GM12875 (cell line): ENCODE measurements around the gene A4GALT.
"Not testable (repeated sequence)": the region's sequence is repeated elsewhere in the genome, so short reads cannot be mapped to it uniquely, and the experiment has no call there.

Source experiments
- H3K4me3 ChIP-seq: one replicate; pipeline ENCODE4 v1.5.1; 2011; ENCODE audit warnings: low read depth, low read length, control low read depth
- CTCF ChIP-seq: IDR thresholded peaks from 2 replicates; pipeline ENCODE4 v1.5.1; 2011; ENCODE audit warnings: low read depth, mild to moderate bottlenecking, control low read depth, inconsistent platforms, low read length, moderate library complexity, borderline replicate concordance; ENCODE audit not compliant: insufficient read depth

A4GALT gene

DNA sequence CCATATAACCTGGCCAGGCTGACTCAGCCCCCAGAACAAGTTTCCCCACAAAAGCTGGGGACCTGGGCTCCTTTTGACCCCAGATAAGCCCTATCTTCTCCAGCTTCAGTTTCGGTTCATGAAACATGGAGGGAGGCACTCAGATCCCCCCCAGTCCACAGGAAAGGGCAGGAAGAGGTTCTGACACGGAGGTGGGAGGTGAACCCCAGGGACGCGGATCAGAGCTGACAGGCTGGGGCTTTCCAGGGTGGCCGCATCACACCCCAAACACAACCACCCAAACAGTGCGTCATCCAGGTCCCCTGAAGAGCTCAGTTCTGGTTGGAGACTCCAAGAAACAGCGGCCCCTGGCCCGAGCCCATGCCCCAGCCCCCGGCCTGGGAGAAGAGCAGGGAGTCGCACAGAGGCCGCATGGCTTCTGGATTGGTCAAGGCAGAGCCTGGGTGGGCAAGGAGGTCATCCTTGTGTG is 44.3 kb upstream of the A4GALT start:
- TF ChIP-seq CTCF, result no peak
- H3K4me3 ChIP-seq, result no peak overlapping the region

- H3K4me3 ChIP-seq, result no peak overlapping the region
- no peak for TF ChIP-seq CTCF
Observed at GRCh38 chr22:42763965-42764480, 43.4 kb upstream of the A4GALT start.

GRCh38 chr22:42760806-42761565 is 40.3 kb upstream of the A4GALT start:
- H3K4me3 ChIP-seq, result no peak overlapping the region
- no peak for TF ChIP-seq CTCF

DNA sequence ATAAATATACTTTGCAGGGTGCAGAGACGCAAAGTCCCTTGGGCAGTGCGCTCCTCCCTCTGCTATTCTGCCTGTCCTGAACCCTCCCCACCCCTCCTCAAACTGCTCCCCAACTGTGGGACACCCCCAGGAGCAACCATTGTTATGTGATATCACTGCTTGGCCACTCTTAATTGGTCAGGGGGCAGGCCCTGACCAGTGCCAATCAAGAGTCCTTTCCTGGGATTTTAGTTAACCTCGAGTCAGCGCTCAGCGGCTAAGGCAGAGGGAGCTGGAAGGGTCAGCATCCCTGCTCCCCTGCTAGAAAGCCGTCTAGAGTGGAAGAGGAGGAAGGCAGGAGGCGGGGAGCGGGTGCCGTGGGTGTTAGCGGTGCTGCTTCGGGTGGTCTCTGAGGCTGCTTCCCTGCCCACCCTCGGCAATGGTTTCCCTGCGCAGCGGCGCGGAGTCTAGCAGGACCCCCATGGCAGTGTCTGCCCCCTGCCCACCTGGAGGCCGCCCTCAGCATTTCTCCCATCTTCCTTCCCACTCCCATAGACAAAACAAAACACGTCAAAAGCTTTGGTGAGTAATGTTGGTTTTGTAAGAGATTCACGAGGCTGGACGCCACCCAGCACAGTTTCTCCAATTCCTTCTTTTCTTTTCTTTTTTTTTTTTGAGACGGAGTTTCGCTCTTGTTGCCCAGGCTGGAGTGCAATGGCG is 38.4 kb upstream of the A4GALT start:
- no peak for TF ChIP-seq CTCF
- no peak overlapping the region for H3K4me3 ChIP-seq

DNA sequence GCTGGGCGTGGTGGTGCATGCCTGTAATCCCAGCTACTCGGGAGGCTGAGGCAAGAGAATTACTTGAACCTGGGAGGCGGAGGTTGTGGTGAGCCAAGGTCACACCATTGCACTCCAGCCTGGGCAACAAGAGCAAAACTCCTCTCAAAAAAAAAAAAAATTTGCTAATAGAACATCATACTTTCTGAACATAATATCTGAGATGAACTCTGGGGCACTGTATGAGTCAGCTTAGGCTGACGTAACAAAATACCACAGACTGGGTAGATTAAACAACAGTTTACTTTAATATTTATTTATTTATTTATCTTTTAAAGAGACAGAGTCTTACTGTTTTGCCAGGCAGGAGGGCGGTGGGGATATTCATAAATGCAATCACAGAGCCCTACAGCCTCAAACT is 34.9 kb upstream of the A4GALT start:
- not testable (repeated sequence) for H3K4me3 ChIP-seq

- H3K4me3 ChIP-seq, result not testable (repeated sequence)
Observed at GRCh38 chr22:42755121-42755520, 34.5 kb upstream of the A4GALT start.

DNA sequence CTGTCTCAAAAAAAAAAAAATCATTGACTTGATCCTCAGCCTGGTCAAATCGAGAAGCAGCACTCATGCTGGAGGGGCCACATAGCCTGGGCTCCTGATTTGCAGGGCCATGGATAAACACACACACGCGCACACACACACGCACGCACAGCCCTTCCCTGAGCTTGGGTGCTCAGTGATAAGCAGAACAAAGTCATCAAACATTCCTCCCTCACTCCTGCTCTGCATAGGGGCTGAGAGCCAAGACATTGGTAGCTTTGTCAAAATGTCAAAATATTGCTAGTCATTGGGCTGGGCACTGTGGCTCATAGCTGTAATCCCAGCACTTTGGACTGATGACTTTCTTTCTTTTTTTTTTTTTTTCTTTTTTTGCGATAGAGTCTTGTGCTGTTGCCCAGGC is 34.0 kb upstream of the A4GALT start:
- no peak for TF ChIP-seq CTCF
- no peak overlapping the region for H3K4me3 ChIP-seq

DNA sequence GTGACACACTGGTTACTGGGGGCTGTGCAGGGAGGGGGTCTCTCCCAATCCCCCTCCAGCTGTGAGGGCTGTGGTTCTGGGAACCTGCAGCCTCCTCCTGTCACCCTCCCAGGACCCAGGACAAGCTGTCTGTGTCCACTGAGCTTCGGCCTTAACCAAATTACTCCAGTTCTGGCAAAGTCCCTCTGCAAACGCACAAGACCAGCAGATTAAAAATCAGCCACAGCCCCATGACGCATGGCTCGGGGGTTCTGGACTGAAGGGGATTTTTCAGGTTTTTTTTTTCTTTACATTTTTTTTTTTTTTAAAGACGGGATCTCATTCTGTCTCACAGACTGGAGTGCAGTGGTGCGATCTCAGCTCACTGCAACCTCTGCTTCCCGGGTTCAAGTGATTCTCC is 32.2 kb upstream of the A4GALT start:
- H3K4me3 ChIP-seq, result no peak overlapping the region
- TF ChIP-seq CTCF, result no peak
